ENCODE measurements around the gene ENO2.

The ENO2 gene

GRCh38 chr12:6894321-6894720 lies 20.1 kb upstream of the ENO2 start:
- POLR2A ChIA-PET (ENCODE audit: low non-redundant PET), result no interaction called here
- CTCF ChIA-PET, result no interaction called here

GRCh38 chr12:6896846-6897435 lies 17.4 kb upstream of the ENO2 start:
- ChIA-PET CTCF (interaction anchor here (0.6 kb wide), 1 partner anchor 182 kb away, joined by 3 read pairs; no protein-coding TSS in a partner anchor), POLR2A (ENCODE audit: low non-redundant PET) (no interaction called here)
- no peak for DNase-seq (ENCODE audit: low spot score)
- no peak for TF ChIP-seq CTCF (conservative IDR thresholded peaks at IDR 0.05; ENCODE audit: low read depth)
- no peak overlapping the region for H3K27ac ChIP-seq

More at GRCh38 chr12:6894321-6894720, 20.1 kb upstream of the ENO2 start:
- H3K27ac ChIP-seq, result no peak overlapping the region
- TF ChIP-seq CTCF (conservative IDR thresholded peaks at IDR 0.05; ENCODE audit: low read depth), result no peak
- DNase-seq (ENCODE audit: low spot score), result no peak

- POLR2A ChIA-PET (ENCODE audit: low non-redundant PET), result no interaction called here
- CTCF ChIA-PET, result interaction anchor here (1.5 kb wide), 1 partner anchor 27 kb away, joined by 3 read pairs; the partner anchor contains the start of gene SPSB2
- no peak for TF ChIP-seq CTCF (conservative IDR thresholded peaks at IDR 0.05; ENCODE audit: low read depth)
- no peak overlapping the region for H3K27ac ChIP-seq
- DNase-seq (ENCODE audit: low spot score), result no peak
Observed at GRCh38 chr12:6899427-6899826, 15.0 kb upstream of the ENO2 start.

GRCh38 chr12:6899837-6900519 lies 14.4 kb upstream of the ENO2 start:
- POLR2A ChIA-PET (ENCODE audit: low non-redundant PET), result no interaction called here
- CTCF ChIA-PET, result interaction anchor here (0.7 to 1.5 kb wide), 2 partner anchors 11 to 28 kb away, joined by 3 read pairs; partner anchors contain the start of gene SPSB2
- no peak overlapping the region for H3K27ac ChIP-seq
- no peak for DNase-seq (ENCODE audit: low spot score)
- no peak for TF ChIP-seq CTCF (conservative IDR thresholded peaks at IDR 0.05; ENCODE audit: low read depth)

- TF ChIP-seq CTCF (conservative IDR thresholded peaks at IDR 0.05; ENCODE audit: low read depth), result no peak
- ChIA-PET CTCF (interaction anchor here (0.5 kb wide), 1 partner anchor 23 kb away, joined by 3 read pairs; no protein-coding TSS in a partner anchor), POLR2A (ENCODE audit: low non-redundant PET) (no interaction called here)
- H3K27ac ChIP-seq, result no peak overlapping the region
- DNase-seq (ENCODE audit: low spot score), result no peak
Observed at GRCh38 chr12:6902448-6902847, 11.9 kb upstream of the ENO2 start.

GRCh38 chr12:6903722-6904121 lies 10.7 kb upstream of the ENO2 start:
- no peak overlapping the region for H3K27ac ChIP-seq
- no peak for DNase-seq (ENCODE audit: low spot score)
- ChIA-PET CTCF (interaction anchor here (0.8 kb wide), 1 partner anchor 13 kb away, joined by 4 read pairs; no protein-coding TSS in a partner anchor), POLR2A (ENCODE audit: low non-redundant PET) (no interaction called here)
- no peak for TF ChIP-seq CTCF (conservative IDR thresholded peaks at IDR 0.05; ENCODE audit: low read depth)
